Measurements from ENCODE around the gene NTM. TPM values are rescaled to one million over a fixed set of nuclear protein-coding genes. Genes with fewer than 3 reads are reported as not detected.
"Not testable (repeated sequence)": the region's sequence is repeated elsewhere in the genome, so short reads cannot be mapped to it uniquely, and the experiment has no call there.

The NTM gene
- total RNA-seq, 4 donors from 2014 or later: 0.40 to 3.1 (median 2.1) TPM; not detected in 1

DNA sequence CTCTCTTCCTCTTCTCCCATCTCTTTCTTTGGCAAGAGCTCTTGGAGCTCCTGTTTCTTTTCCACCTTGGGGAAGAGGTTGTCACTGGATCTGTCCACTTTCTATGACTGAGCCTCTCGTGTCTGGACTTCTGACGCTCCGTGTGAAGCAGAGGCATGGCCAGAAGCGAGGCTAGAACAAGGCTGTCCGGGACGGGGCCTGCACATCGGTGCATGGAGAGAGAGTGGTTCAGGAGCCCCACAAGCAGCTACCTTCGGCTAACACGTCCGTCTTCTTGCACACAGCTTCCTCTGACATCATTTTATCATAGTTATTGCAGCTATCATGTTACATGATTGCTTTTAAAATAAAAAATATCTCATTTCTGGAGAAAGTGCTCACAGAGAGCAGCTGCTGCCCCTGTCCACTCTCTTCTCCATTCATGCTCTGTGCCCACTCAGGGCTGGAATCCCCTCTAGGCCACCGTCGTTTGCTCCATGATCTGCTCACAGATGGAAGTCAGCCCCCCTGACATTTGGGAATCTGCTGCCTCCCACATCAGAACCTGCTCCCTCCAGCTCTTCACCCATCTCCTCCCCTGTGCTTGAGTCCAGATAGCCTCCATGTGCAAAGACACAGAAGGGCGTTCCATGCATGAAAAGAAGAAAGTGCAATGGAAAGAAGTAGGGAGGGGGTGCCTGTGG, 308.4 kb downstream of the NTM start:
- Histone ChIP-seq H3K4me1 (peaks cover 0 to 4% (median 0%) of the 10 kb centered on the region in 4 donors), H3K27me3 (no peaks in the 10 kb centered on the region), H3K4me3 (no peak overlapping the region), H3K27ac (no peak overlapping the region), H3K9me3 (no peaks in the 10 kb centered on the region), H3K36me3 (no peaks in the 10 kb centered on the region)
- intact Hi-C loops (cut with DNase I; ENCODE audit: low total_unique reads) (no loop called here), in situ Hi-C loops (cut with MboI; ENCODE audit: low pct_ligation_motif_present in 1 of 4, low pct_unique_long_range_greater_than_20kb in 1 of 4, low sequenced_read_pairs in 3 of 4) (loop anchor here in 2 of 4 donors (10.0 kb wide), 2 partner anchors 614 to 754 kb away; no protein-coding TSS in a partner anchor)
- TF ChIP-seq, protein P1, sequence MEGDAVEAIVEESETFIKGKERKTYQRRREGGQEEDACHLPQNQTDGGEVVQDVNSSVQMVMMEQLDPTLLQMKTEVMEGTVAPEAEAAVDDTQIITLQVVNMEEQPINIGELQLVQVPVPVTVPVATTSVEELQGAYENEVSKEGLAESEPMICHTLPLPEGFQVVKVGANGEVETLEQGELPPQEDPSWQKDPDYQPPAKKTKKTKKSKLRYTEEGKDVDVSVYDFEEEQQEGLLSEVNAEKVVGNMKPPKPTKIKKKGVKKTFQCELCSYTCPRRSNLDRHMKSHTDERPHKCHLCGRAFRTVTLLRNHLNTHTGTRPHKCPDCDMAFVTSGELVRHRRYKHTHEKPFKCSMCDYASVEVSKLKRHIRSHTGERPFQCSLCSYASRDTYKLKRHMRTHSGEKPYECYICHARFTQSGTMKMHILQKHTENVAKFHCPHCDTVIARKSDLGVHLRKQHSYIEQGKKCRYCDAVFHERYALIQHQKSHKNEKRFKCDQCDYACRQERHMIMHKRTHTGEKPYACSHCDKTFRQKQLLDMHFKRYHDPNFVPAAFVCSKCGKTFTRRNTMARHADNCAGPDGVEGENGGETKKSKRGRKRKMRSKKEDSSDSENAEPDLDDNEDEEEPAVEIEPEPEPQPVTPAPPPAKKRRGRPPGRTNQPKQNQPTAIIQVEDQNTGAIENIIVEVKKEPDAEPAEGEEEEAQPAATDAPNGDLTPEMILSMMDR (IDR thresholded peaks at IDR 0.05): no peak
- TF ChIP-seq POLR2AphosphoS5 (IDR thresholded peaks at IDR 0.05) (no peak), EP300 (IDR thresholded peaks at IDR 0.05; ENCODE audit: low read depth) (no peak), POLR2A (IDR thresholded peaks at IDR 0.05) (no peak)
- DNase-seq: no peak
- WGBS, 2 donors (ENCODE audit: low coverage in 1 of 2): 78 to 86% methylated on average over 5 to 13 of the region's 13 CpGs

DNA sequence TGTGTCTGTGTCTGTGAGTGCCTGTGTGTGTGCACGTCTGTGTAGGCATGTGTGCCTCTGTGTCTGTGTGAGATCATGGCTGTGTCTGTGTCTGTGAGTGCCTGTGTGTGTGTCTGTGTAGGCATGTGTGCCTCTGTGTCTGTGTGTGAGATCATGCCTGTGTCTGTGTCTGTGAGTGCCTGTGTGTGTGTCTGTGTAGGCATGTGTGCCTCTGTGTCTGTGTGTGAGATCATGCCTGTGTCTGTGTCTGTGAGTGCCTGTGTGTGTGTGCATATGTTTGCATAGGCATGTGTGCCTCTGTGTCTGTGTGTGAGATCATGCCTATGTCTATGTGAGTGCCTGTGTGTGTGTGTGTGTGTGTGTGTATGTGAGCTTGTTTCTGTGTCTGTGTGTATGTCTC, 310.0 kb downstream of the NTM start:
- H3K4me1 ChIP-seq; H3K27ac ChIP-seq; in situ Hi-C loops (cut with MboI; ENCODE audit: low pct_ligation_motif_present in 1 of 4, low pct_unique_long_range_greater_than_20kb in 1 of 4, low sequenced_read_pairs in 3 of 4); H3K9me3 ChIP-seq; intact Hi-C loops (cut with DNase I; ENCODE audit: low total_unique reads); H3K36me3 ChIP-seq; H3K4me3 ChIP-seq; DNase-seq; H3K27me3 ChIP-seq: not testable (repeated sequence)
- 67% methylated on average over 1 of the region's 1 CpG; no CpG with 5 or more reads in 1 of the 2 donors for WGBS, 2 donors (ENCODE audit: low coverage in 1 of 2)

DNA sequence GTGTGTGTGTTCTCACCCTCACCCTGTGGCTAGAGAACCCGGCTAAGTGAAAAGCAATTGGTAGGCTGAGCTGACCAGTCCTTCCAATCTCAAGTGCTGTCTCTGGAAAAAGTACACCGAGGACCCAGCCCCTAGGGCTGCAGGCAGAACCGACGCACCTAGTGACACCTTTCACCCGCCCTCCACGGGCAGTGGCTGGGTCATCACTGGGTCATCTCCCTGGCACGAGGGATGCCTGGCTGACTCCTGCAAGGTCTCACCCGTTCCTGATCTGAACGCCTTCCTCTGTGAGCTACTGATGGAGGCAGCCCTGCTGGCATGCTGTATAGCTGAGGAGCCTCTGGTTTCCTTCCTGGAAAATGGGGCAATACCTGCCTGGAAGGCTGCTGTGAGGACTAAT, 311.5 kb downstream of the NTM start:
- Histone ChIP-seq H3K4me3 (no peak overlapping the region), H3K4me1 (no peaks in the 10 kb centered on the region), H3K27ac (no peak overlapping the region), H3K9me3 (no peaks in the 10 kb centered on the region), H3K36me3 (no peaks in the 10 kb centered on the region), H3K27me3 (no peaks in the 10 kb centered on the region)
- WGBS, 2 donors (ENCODE audit: low coverage in 1 of 2): 60 to 77% methylated on average over 1 to 6 of the region's 9 CpGs
- in situ Hi-C loops (cut with MboI; ENCODE audit: low pct_ligation_motif_present in 1 of 4, low pct_unique_long_range_greater_than_20kb in 1 of 4, low sequenced_read_pairs in 3 of 4) (no loop called here), intact Hi-C loops (cut with DNase I; ENCODE audit: low total_unique reads) (no loop called here)
- DNase-seq: no peak
- TF ChIP-seq POLR2A (IDR thresholded peaks at IDR 0.05) (no peak), POLR2AphosphoS5 (IDR thresholded peaks at IDR 0.05) (no peak), EP300 (IDR thresholded peaks at IDR 0.05; ENCODE audit: low read depth) (no peak)
- TF ChIP-seq, protein P1 (IDR thresholded peaks at IDR 0.05): no peak

DNA sequence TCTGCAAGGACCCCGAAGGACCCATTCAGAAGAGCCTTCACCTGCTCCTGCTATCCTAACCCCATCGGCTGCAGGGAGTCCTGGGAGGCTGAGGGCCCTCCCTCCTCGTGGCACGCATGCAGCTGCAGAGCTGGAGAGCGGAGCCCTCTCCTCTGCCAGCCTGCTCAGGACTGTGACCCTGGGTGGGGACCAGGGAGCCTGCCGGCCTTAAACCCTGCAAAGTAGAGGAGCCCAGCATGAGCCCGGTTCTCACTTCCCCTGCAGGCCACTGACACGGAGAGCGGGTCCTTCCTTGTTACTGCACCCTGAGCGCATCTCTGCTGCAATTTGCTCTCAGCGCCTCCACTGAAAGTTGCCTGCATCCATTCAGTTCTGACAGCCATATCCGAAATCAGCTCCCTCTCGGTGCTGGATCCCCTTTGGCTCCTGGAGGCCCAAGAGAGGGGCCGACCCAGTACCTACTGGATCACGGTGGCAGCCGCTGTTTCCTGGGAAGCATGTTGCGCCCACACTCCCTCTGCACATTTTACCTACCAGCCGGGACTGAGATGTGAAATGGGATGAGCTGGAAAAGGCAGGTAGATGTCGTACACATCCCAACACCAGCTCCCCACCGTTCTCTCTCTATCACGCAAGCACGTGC, 312.1 kb downstream of the NTM start:
- no peak for DNase-seq
- H3K27me3 ChIP-seq: no peaks in the 10 kb centered on the region
- H3K9me3 ChIP-seq: no peaks in the 10 kb centered on the region
- no peaks in the 10 kb centered on the region for H3K4me1 ChIP-seq
- 80 to 84% methylated on average over 5 to 21 of the region's 22 CpGs for WGBS, 2 donors (ENCODE audit: low coverage in 1 of 2)
- H3K27ac ChIP-seq: no peak overlapping the region
- TF ChIP-seq, protein P1 (IDR thresholded peaks at IDR 0.05): no peak
- TF ChIP-seq EP300 (IDR thresholded peaks at IDR 0.05; ENCODE audit: low read depth): no peak
- TF ChIP-seq POLR2A (IDR thresholded peaks at IDR 0.05): no peak
- no peak for TF ChIP-seq POLR2AphosphoS5 (IDR thresholded peaks at IDR 0.05)
- no peak overlapping the region for H3K4me3 ChIP-seq
- H3K36me3 ChIP-seq: no peaks in the 10 kb centered on the region
- intact Hi-C loops (cut with DNase I; ENCODE audit: low total_unique reads): no loop called here
- in situ Hi-C loops (cut with MboI; ENCODE audit: low pct_ligation_motif_present in 1 of 4, low pct_unique_long_range_greater_than_20kb in 1 of 4, low sequenced_read_pairs in 3 of 4): no loop called here

Measured in transverse colon (tissue), 4 donors.